Naive thymus-derived CD8-positive, alpha-beta T cell (primary cell): ENCODE results near the gene BRCA1. TPM values are rescaled to one million over a fixed set of nuclear protein-coding genes. Genes with fewer than 3 reads are reported as not detected.

Experiments
- ATAC-seq, 2 donors: fragments of 150-1000 bp; cut with Tn5 transposase in 1 of 2; sonication (Bioruptor Pico), chemical (Tn5 transposase) in 1 of 2; 1 replicate in 1 of 2; 2 replicates in 1 of 2; pipeline ENCODE4 v1.10.0; 2021; ENCODE audit warnings: mild to moderate bottlenecking in 2 of 2, moderate library complexity in 2 of 2
- POLR2A ChIA-PET: fragments of 350-600 bp; sonication (Branson Sonifier 250); formaldehyde crosslinking; loops from one replicate; lab custom pipeline; 2021; ENCODE audit warnings: antibody characterized with exemption; lab: Charles Lee
- DNase-seq, 10 donors: peaks; one replicate each; pipeline versions ENCODE4 v3.0.0 to v3.0.0-alpha.2; 2020 to 2022
- H3K27ac Mint-ChIP-seq, 10 donors: one replicate each; pipeline ENCODE4 v1.8.0; 2020 to 2022; ENCODE audit warnings: mild to moderate bottlenecking in 10 of 10, mixed read lengths in 10 of 10, moderate library complexity in 4 of 10, inconsistent platforms in 1 of 10
- H3K27me3 Mint-ChIP-seq, 5 donors: one replicate each; pipeline ENCODE4 v1.8.0; 2021 to 2022; ENCODE audit warnings: mixed read lengths in 5 of 5
- H3K36me3 Mint-ChIP-seq, 3 donors: one replicate each; pipeline ENCODE4 v1.8.0; 2020 to 2022; ENCODE audit warnings: mixed read lengths in 3 of 3, mild to moderate bottlenecking in 2 of 3, inconsistent platforms in 1 of 3
- H3K4me1 Mint-ChIP-seq, 4 donors: one replicate each; pipeline ENCODE4 v1.8.0; 2021 to 2022; ENCODE audit warnings: mixed read lengths in 4 of 4
- H3K4me3 Mint-ChIP-seq, 10 donors: one replicate each; pipeline ENCODE4 v1.8.0; 2020 to 2022; ENCODE audit warnings: mild to moderate bottlenecking in 10 of 10, mixed read lengths in 10 of 10, moderate library complexity in 6 of 10, inconsistent platforms in 1 of 10
- H3K9me3 Mint-ChIP-seq, 9 donors: one replicate each; pipeline ENCODE4 v1.8.0; 2020 to 2022; ENCODE audit warnings: mixed read lengths in 9 of 9, mild to moderate bottlenecking in 3 of 9, inconsistent platforms in 1 of 9, moderate library complexity in 1 of 9
- polyA plus RNA-seq, 3 donors: library from polyadenylated mRNA; unstranded; fragments of 300-500 nt; fragmentation: Illumina TruSeq; gene quantifications; one replicate each; pipeline ENCODE4 v1.2.3, GENCODE V29; 2021
- total RNA-seq, 8 experiments: library from RNA in 2 of 8; stranded (reverse) in 2 of 8; gene quantifications; one replicate each; pipeline ENCODE4 v1.2.3 and lab custom pipeline; 2021 to 2026

Gene BRCA1
- total and polyA plus RNA-seq, 5 experiments from 2014 or later = 0.35 to 6.2 (median 1.8) TPM

DNA sequence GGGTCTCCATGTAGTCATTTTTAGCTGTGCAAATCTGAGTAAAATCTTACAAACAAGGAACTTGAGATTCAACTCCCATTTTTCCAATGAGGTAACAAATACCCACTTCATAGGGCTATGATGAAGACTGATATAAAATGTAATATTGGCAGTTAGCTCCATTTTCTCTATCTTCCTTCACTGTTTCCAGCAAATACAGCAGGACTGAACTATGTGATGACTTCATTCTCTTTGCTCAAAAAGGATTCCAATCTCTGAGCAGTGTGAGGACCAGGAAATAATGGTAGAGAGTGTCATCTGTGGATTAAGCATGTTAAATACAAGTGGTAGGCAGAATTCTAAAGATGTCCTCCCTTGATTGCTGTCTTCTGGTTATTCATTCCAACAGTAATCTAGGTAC is 81.9 kb downstream of the BRCA1 start:
- Mint-ChIP-seq H3K4me3 (no peak overlapping the region), H3K9me3 (no peaks in the 10 kb centered on the region), H3K27ac (peak overlapping the region in 1 of 10 donors; percentile 15), H3K36me3 (no peaks in the 10 kb centered on the region), H3K4me1 (no peaks in the 10 kb centered on the region), H3K27me3 (no peaks in the 10 kb centered on the region)
- no peak for ATAC-seq
- no peak for DNase-seq
- POLR2A ChIA-PET = interaction anchor here (1.3 kb wide), 1 partner anchor 19 kb away, joined by 3 read pairs; no protein-coding TSS in a partner anchor

DNA sequence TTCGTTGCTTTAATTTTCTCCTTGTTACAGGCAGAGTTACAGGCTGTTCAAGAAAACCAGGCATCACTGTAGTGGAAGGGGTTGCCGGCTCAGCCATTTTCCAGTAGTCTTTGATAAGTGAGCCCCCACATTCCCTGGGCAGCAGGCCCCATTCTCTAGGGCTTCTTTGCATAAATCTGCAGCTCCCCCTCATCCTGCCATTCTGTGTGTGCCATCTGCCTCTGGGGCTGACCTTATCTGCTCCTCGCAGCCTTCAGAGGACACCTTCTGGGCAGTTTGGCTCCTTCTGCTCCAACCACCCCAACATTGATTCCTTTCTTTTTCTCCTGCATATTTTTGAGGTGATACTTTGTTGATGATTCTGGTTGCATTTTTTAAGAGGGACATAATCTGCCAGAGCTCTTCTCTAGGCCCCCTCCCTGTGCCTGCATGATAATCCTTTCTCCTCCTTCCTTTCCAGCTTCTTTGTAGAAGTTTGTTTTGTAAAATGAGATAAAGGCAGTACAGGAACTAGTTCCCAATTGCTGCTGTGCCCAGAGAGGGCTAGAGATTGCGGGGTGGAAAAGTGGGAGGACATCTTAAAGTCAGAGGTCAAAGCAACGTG is 83.0 kb downstream of the BRCA1 start:
- Mint-ChIP-seq H3K9me3 (no peaks in the 10 kb centered on the region), H3K27me3 (no peaks in the 10 kb centered on the region), H3K4me1 (no peaks in the 10 kb centered on the region), H3K36me3 (no peaks in the 10 kb centered on the region), H3K27ac (no peak overlapping the region), H3K4me3 (no peak overlapping the region)
- POLR2A ChIA-PET = interaction anchor here (0.6 kb wide), 1 partner anchor 33 kb away, joined by 4 read pairs; no protein-coding TSS in a partner anchor
- DNase-seq (no peak), ATAC-seq (no peak)

DNA sequence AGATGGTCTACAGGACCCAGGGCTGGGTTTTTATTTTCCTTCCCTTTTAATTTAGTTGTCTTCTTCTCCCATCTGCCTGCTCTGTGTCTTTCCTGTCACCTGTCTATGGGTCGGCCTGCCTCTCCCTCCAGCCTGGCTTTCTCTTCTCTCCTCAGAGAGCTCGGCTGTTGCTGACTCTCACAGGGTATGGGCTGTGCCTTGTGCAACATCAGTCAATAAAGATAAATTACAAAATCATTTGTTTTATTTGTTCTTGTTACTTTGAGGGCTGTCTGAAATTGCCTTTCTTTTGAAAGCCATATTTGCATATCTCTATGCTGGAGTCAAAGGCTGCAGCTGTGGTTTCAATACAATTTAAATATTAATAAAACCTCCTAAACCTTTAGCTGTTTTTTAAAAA is 84.5 kb downstream of the BRCA1 start:
- Mint-ChIP-seq H3K4me3 (no peak overlapping the region), H3K36me3 (no peaks in the 10 kb centered on the region), H3K27ac (no peak overlapping the region), H3K9me3 (no peaks in the 10 kb centered on the region), H3K27me3 (no peaks in the 10 kb centered on the region), H3K4me1 (no peaks in the 10 kb centered on the region)
- POLR2A ChIA-PET = no interaction called here
- no peak for ATAC-seq
- DNase-seq = no peak

DNA sequence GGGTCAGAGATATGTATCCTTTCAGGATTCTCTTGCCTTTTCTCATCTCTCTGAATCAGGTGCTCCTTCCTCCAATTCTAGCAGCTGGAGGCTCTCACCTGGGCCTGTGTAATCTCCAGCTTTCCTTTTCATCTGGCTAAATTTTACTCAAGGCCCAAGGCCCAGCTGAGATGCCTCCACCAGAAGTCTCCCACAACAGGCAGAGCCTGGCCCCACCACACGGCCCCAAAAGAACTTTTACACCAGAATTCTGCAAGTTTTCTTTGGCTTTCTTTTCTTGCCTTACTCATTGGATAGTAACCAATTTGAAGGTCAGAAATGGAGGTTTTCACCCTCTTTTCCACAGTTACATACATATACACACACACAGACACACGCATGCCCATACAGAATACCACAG is 85.5 kb downstream of the BRCA1 start:
- no peak overlapping the region for H3K4me3 Mint-ChIP-seq
- no peaks in the 10 kb centered on the region for H3K27me3 Mint-ChIP-seq
- no peak overlapping the region for H3K27ac Mint-ChIP-seq
- no peaks in the 10 kb centered on the region for H3K4me1 Mint-ChIP-seq
- DNase-seq (no peak), ATAC-seq (no peak)
- POLR2A ChIA-PET = no interaction called here
- no peaks in the 10 kb centered on the region for H3K9me3 Mint-ChIP-seq
- H3K36me3 Mint-ChIP-seq = no peaks in the 10 kb centered on the region

GRCh38 chr17:43034894-43035293 is 90.3 kb downstream of the BRCA1 start:
- DNase-seq (no peak), ATAC-seq (no peak)
- Mint-ChIP-seq H3K27me3 (no peaks in the 10 kb centered on the region), H3K27ac (peak overlapping the region in 2 of 10 donors; percentile 18 to 70), H3K4me1 (no peaks in the 10 kb centered on the region), H3K4me3 (no peak overlapping the region), H3K9me3 (no peaks in the 10 kb centered on the region), H3K36me3 (no peaks in the 10 kb centered on the region)
- POLR2A ChIA-PET = no interaction called here

DNA sequence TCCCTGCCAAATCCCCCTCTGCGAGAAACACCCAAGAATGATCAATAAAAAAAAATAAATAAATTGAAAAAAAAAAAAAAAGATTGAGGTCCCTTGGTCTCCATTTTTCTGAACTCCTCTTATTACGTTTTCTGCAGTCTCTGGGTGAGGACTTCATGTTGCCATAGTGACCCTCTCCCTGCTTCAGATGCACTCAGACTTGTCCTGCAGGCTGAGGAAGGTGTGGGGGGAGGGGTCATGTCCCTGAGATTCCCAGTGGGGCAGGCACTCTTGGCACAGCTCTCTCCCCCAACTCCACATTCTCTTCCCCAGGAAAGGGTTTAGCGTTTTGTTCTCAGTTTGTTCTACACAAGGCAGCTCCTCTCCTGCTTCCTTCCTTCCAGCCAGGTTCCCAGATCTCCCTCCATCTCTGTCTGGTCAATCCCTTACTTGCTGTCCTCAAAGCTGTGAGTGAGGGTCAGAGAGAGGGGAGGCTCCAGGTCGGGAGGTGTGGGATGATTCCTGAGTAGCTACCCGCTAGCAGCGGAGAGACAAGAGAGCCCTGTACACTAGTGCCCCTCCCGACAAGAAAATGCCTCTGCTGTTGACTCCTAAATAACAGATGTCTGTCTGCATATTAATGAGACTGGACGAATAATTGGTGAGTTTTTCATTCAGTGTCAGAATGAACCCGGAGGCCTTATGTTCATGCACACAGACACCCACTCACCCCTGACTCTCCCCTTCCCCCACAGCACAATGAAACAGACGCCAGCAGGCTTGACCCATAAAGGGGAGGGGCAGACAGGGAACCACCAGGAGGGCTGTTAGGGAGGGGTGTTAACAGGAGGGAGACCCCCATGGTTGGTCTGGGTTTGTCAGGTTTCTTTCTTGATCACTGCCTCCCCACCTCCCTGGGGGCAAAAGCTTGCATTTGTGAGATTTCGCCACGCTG is 90.9 kb downstream of the BRCA1 start:
- H3K27ac Mint-ChIP-seq = no peak overlapping the region
- H3K4me1 Mint-ChIP-seq = no peaks in the 10 kb centered on the region
- POLR2A ChIA-PET = no interaction called here

GRCh38 chr17:43031666-43032065 is 93.5 kb downstream of the BRCA1 start:
- POLR2A ChIA-PET = interaction anchor here (1.0 to 1.2 kb wide), 2 partner anchors 13 to 24 kb away, joined by 3 read pairs; no protein-coding TSS in a partner anchor
- Mint-ChIP-seq H3K4me1 (peaks cover 0 to 3% (median under 1%) of the 10 kb centered on the region in 4 donors), H3K27ac (no peak overlapping the region), H3K36me3 (no peaks in the 10 kb centered on the region), H3K9me3 (no peaks in the 10 kb centered on the region), H3K27me3 (no peaks in the 10 kb centered on the region), H3K4me3 (no peak overlapping the region)
- DNase-seq = no peak
- ATAC-seq = no peak

More for the DNA sequence above, 90.9 kb downstream of the BRCA1 start:
- no peaks in the 10 kb centered on the region for H3K9me3 Mint-ChIP-seq
- H3K27me3 Mint-ChIP-seq = no peaks in the 10 kb centered on the region
- H3K36me3 Mint-ChIP-seq = no peaks in the 10 kb centered on the region
- no peak overlapping the region for H3K4me3 Mint-ChIP-seq
- no peak for DNase-seq
- no peak for ATAC-seq

DNA sequence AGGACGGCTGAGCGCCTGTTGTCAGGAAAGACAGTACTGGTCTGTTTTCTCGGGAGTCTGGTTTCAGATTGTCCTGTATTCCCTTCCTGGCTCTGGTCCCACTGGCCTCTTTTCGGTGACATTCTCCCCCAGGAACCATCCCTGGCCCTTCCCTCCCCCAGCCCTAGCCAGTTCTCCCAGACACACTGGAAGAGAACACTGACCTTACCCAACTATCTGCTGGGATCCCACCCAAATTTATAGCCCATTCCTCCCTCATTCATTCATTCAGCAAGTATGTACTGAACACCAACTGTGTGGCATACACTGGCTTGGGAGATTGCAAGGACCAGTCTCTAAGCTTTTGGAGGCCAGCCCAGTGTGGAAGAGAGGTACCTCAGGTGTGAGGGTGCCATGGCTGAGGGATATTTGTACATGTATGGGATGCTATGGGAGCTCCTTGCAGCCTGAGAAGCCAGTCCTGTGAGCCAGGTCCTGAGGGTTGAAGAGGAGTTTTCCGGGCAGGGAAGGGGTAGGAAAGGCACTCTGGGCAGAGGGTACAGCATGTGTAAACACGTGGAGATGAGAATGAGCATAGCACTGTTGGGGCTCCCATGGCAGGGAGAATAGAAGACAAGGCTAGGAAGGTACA is 94.9 kb downstream of the BRCA1 start:
- H3K27me3 Mint-ChIP-seq = no peaks in the 10 kb centered on the region
- H3K4me3 Mint-ChIP-seq = no peak overlapping the region
- POLR2A ChIA-PET = interaction anchor here (1.2 kb wide), 1 partner anchor 11 kb away, joined by 3 read pairs; no protein-coding TSS in a partner anchor
- peak overlapping the region in 2 of 10 donors; percentile 6 to 14 for H3K27ac Mint-ChIP-seq
- no peak for DNase-seq
- H3K9me3 Mint-ChIP-seq = no peaks in the 10 kb centered on the region
- no peak for ATAC-seq
- H3K4me1 Mint-ChIP-seq = peaks cover 0 to 6% (median 4%) of the 10 kb centered on the region in 4 donors
- no peaks in the 10 kb centered on the region for H3K36me3 Mint-ChIP-seq

GRCh38 chr17:43028221-43028861 is 96.8 kb downstream of the BRCA1 start:
- ATAC-seq (no peak), DNase-seq (no peak)
- H3K4me3 Mint-ChIP-seq = peak overlapping the region in 1 of 10 donors; percentile 50
- peak overlapping the region in 2 of 10 donors; percentile 37 to 89 for H3K27ac Mint-ChIP-seq
- H3K4me1 Mint-ChIP-seq = peaks cover 9 to 15% (median 13%) of the 10 kb centered on the region in 4 donors
- no peaks in the 10 kb centered on the region for H3K27me3 Mint-ChIP-seq
- POLR2A ChIA-PET = no interaction called here
- no peaks in the 10 kb centered on the region for H3K36me3 Mint-ChIP-seq
- no peaks in the 10 kb centered on the region for H3K9me3 Mint-ChIP-seq

- H3K9me3 Mint-ChIP-seq = no peaks in the 10 kb centered on the region
- H3K27ac Mint-ChIP-seq = peak overlapping the region in 1 of 10 donors; percentile 32
- H3K4me3 Mint-ChIP-seq = peak overlapping the region in 7 of 10 donors; percentile 7 to 71 (median 47)
- DNase-seq (no peak), ATAC-seq (no peak)
- POLR2A ChIA-PET = interaction anchor here (1.0 kb wide), 1 partner anchor 144 kb away, joined by 3 read pairs; the partner anchor contains the start of gene NBR1
- H3K27me3 Mint-ChIP-seq = no peaks in the 10 kb centered on the region
- no peaks in the 10 kb centered on the region for H3K36me3 Mint-ChIP-seq
- peaks cover 9 to 16% (median 13%) of the 10 kb centered on the region in 4 donors for H3K4me1 Mint-ChIP-seq
These were observed 97.8 kb downstream of the BRCA1 start for GRCh38 chr17:43027091-43028032.

GRCh38 chr17:43026595-43026994 is 98.6 kb downstream of the BRCA1 start:
- H3K4me1 Mint-ChIP-seq = peaks cover 9 to 22% (median 14%) of the 10 kb centered on the region in 4 donors
- POLR2A ChIA-PET = interaction anchor here (1.0 kb wide), 1 partner anchor 145 kb away, joined by 3 read pairs; the partner anchor contains the start of gene NBR1
- peak overlapping the region in 9 of 10 donors; percentile 7 to 84 (median 43) for H3K4me3 Mint-ChIP-seq
- peak overlapping the region in 4 of 10 donors; percentile 32 to 72 (median 46) for H3K27ac Mint-ChIP-seq
- no peaks in the 10 kb centered on the region for H3K27me3 Mint-ChIP-seq
- ATAC-seq (no peak), DNase-seq (no peak)
- H3K36me3 Mint-ChIP-seq = no peaks in the 10 kb centered on the region
- H3K9me3 Mint-ChIP-seq = no peaks in the 10 kb centered on the region
